ENCODE data around the gene AFTPH.

The AFTPH gene

GRCh38 chr2:64629875-64630274 is 105.7 kb downstream of the AFTPH start:
- DNase-seq (ENCODE audit: low spot score) (no peak), FAIRE-seq (no peak)

- FAIRE-seq (no peak), DNase-seq (ENCODE audit: low spot score) (no peak)
These were observed 106.6 kb downstream of the AFTPH start for GRCh38 chr2:64630752-64631151.

- DNase-seq (ENCODE audit: low spot score) (no peak), FAIRE-seq (no peak)
These were observed 107.6 kb downstream of the AFTPH start for GRCh38 chr2:64631771-64632170.

GRCh38 chr2:64632835-64633819 is 109.0 kb downstream of the AFTPH start:
- FAIRE-seq (no peak), DNase-seq (ENCODE audit: low spot score) (no peak)

GRCh38 chr2:64634345-64635267 is 110.5 kb downstream of the AFTPH start:
- FAIRE-seq (no peak), DNase-seq (ENCODE audit: low spot score) (no peak)

- DNase-seq (ENCODE audit: low spot score) (no peak), FAIRE-seq (no peak)
These were observed 112.1 kb downstream of the AFTPH start for GRCh38 chr2:64635976-64636911.

- DNase-seq (ENCODE audit: low spot score) = no peak
- FAIRE-seq = no peak
These were observed 113.0 kb downstream of the AFTPH start for GRCh38 chr2:64637000-64637635.

GRCh38 chr2:64637931-64638330 is 113.8 kb downstream of the AFTPH start:
- DNase-seq (ENCODE audit: low spot score) (no peak), FAIRE-seq (no peak)

- no peak for DNase-seq (ENCODE audit: low spot score)
- no peak for FAIRE-seq
These were observed 114.5 kb downstream of the AFTPH start for GRCh38 chr2:64638502-64639120.

- FAIRE-seq (no peak), DNase-seq (ENCODE audit: low spot score) (no peak)
These were observed 115.6 kb downstream of the AFTPH start for GRCh38 chr2:64639691-64640090.

GRCh38 chr2:64640153-64641044 is 116.3 kb downstream of the AFTPH start:
- no peak for FAIRE-seq
- no peak for DNase-seq (ENCODE audit: low spot score)

- DNase-seq (ENCODE audit: low spot score) = no peak
- FAIRE-seq = no peak
These were observed 117.5 kb downstream of the AFTPH start for GRCh38 chr2:64641599-64641998.

All from urothelium cell line (cell line).